MM.1S (cell line): Measurements from ENCODE around the gene DUS2.
A peak's percentile ranks its signal among the peaks of the same experiment; 100 is the strongest.
"Not testable (repeated sequence)": the region's sequence is repeated elsewhere in the genome, so short reads cannot be mapped to it uniquely, and the experiment has no call there.

Experiments
- DNase-seq: peaks from one replicate; pipeline ENCODE4 v3.0.0-alpha.2; 2015
- H2AFZ ChIP-seq: fragments of 300-600 bp; sonication (generic); 2 replicates; pipeline ENCODE4 v1.6.0; 2016; ENCODE audit warnings: antibody characterized with exemption, low read length
- H3F3A ChIP-seq: fragments of 300-600 bp; sonication (generic); 2 replicates; pipeline ENCODE4 v1.6.1; 2016; ENCODE audit warnings: mild to moderate bottlenecking, antibody characterized with exemption, low read length, moderate library complexity, mixed read lengths; ENCODE audit not compliant: insufficient read depth
- H3K27ac ChIP-seq: fragments of 300-600 bp; sonication (generic); 2 replicates; pipeline ENCODE4 v1.5.1; 2016; ENCODE audit warnings: mild to moderate bottlenecking, low read length
- H3K27me3 ChIP-seq: fragments of 300-600 bp; sonication (generic); replicated peaks from 2 replicates; pipeline ENCODE4 v1.6.0; 2016; ENCODE audit warnings: low read length; ENCODE audit not compliant: insufficient read depth
- H3K36me3 ChIP-seq: fragments of 300-600 bp; sonication (generic); replicated peaks from 2 replicates; pipeline ENCODE4 v1.6.1; 2016; ENCODE audit warnings: mild to moderate bottlenecking, low read length, mixed read lengths; ENCODE audit not compliant: insufficient read depth
- H3K4me1 ChIP-seq: fragments of 300-600 bp; sonication (generic); 2 replicates; pipeline ENCODE4 v1.6.1; 2016; ENCODE audit warnings: low read length, mixed read lengths
- H3K4me2 ChIP-seq: fragments of 300-600 bp; sonication (generic); 2 replicates; pipeline ENCODE4 v1.6.0; 2016; ENCODE audit warnings: low read depth, low read length
- H3K4me3 ChIP-seq: fragments of 300-600 bp; sonication (generic); 2 replicates; pipeline ENCODE4 v1.5.1; 2016; ENCODE audit warnings: low read length, mixed read lengths
- H3K79me2 ChIP-seq: fragments of 300-600 bp; sonication (generic); 2 replicates; pipeline ENCODE4 v1.6.1; 2016; ENCODE audit warnings: mixed run types, low read length, mixed read lengths
- H3K9ac ChIP-seq: fragments of 300-600 bp; sonication (generic); 2 replicates; pipeline ENCODE4 v1.6.1; 2016; ENCODE audit warnings: low read length, mixed read lengths
- H3K9me2 ChIP-seq: fragments of 300-600 bp; sonication (generic); replicated peaks from 2 replicates; pipeline ENCODE4 v1.6.1; 2016; ENCODE audit warnings: mild to moderate bottlenecking, low read length, mixed read lengths; ENCODE audit not compliant: insufficient read depth
- H3K9me3 ChIP-seq: fragments of 300-600 bp; sonication (generic); replicated peaks from 2 replicates; pipeline ENCODE4 v1.6.1; 2016; ENCODE audit warnings: mild to moderate bottlenecking, low read length, mixed read lengths; ENCODE audit not compliant: insufficient read depth
- H4K20me1 ChIP-seq: fragments of 300-600 bp; sonication (generic); 2 replicates; pipeline ENCODE4 v1.6.1; 2016; ENCODE audit warnings: mild to moderate bottlenecking, low read length, moderate library complexity, mixed read lengths; ENCODE audit not compliant: insufficient read depth
- EZH2 ChIP-seq: fragments of 300-600 bp; sonication (generic); optimal IDR thresholded peaks from 2 replicates; pipeline ENCODE3; 2017; ENCODE audit warnings: low read depth, mild to moderate bottlenecking, antibody characterized with exemption, low read length, mixed read lengths
- EZH2phosphoT487 ChIP-seq: fragments of 300-600 bp; sonication (generic); IDR thresholded peaks from 2 replicates; pipeline ENCODE4 v1.6.1; 2018; ENCODE audit warnings: antibody characterized with exemption, low read length
- TF ChIP-seq, protein P1 (sequence below): fragments of 300-600 bp; sonication (generic); IDR thresholded peaks from 2 replicates; pipeline ENCODE4 v1.5.1; 2016; ENCODE audit warnings: antibody characterized with exemption, low read length, mixed read lengths

Gene DUS2

GRCh38 chr16:68021490-68021889 is 1.6 kb upstream of the DUS2 start:
- Histone ChIP-seq H4K20me1 (no peaks in the 10 kb centered on the region), H3K4me2 (peak overlapping the region; percentile 89; the same call in 1 of the 2 replicates), H3K36me3 (no peaks in the 10 kb centered on the region), H3K9ac (no peak overlapping the region), H3K79me2 (peaks cover 41% of the 10 kb centered on the region), H3K4me3 (no peak overlapping the region; the same call in 1 of the 2 replicates), H3K27me3 (no peaks in the 10 kb centered on the region), H3K27ac (no peak overlapping the region), H3K9me2 (no peaks in the 10 kb centered on the region), H3K4me1 (0 out of 2 replicates have a peak, but pooled peaks cover 5% of the 10 kb centered on the region), H3K9me3 (no peaks in the 10 kb centered on the region), H3F3A (peaks cover 9% of the 10 kb centered on the region; the same call in 1 of the 2 replicates), H2AFZ (no peak overlapping the region)
- no peak for TF ChIP-seq EZH2
- TF ChIP-seq, protein P1, sequence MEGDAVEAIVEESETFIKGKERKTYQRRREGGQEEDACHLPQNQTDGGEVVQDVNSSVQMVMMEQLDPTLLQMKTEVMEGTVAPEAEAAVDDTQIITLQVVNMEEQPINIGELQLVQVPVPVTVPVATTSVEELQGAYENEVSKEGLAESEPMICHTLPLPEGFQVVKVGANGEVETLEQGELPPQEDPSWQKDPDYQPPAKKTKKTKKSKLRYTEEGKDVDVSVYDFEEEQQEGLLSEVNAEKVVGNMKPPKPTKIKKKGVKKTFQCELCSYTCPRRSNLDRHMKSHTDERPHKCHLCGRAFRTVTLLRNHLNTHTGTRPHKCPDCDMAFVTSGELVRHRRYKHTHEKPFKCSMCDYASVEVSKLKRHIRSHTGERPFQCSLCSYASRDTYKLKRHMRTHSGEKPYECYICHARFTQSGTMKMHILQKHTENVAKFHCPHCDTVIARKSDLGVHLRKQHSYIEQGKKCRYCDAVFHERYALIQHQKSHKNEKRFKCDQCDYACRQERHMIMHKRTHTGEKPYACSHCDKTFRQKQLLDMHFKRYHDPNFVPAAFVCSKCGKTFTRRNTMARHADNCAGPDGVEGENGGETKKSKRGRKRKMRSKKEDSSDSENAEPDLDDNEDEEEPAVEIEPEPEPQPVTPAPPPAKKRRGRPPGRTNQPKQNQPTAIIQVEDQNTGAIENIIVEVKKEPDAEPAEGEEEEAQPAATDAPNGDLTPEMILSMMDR: no peak
- TF ChIP-seq EZH2phosphoT487: no peak
- no peak for DNase-seq

DNA sequence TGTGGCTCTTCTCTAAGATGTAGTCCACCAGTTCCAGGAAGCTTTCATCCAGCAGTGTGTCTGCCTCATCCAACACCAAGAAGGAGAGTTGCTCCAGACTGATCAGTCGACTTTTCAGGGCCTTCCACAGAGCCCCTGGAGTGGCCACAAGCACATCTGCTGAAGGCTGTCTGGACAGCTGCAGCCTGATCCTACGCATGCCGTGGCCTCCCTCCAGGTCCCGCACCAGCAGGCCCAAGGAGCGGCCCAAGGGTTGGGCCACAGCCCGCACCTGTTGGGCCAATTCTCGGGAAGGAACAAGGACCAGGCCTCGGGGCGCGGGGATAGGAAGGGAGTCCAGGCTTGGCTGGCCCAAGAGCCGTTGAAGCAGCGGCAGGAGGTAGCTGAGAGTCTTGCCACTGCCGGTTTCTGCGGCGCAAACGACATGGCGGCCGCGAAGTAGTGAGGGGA is 781 bp upstream of the DUS2 start:
- Histone ChIP-seq H4K20me1 (no peaks in the 10 kb centered on the region), H3K36me3 (no peaks in the 10 kb centered on the region), H3K4me3 (peak overlapping the region; percentile 97), H3K27me3 (no peaks in the 10 kb centered on the region), H3K4me2 (peak overlapping the region; percentile 89), H3K9me3 (no peaks in the 10 kb centered on the region), H3K9me2 (no peaks in the 10 kb centered on the region), H3F3A (peaks cover 9% of the 10 kb centered on the region; the same call in 1 of the 2 replicates), H3K4me1 (0 out of 2 replicates have a peak, but pooled peaks cover 5% of the 10 kb centered on the region), H2AFZ (peak overlapping the region; percentile 97), H3K79me2 (peaks cover 41% of the 10 kb centered on the region), H3K27ac (peak overlapping the region; percentile 62; the same call in 1 of the 2 replicates), H3K9ac (peak overlapping the region; percentile 95)
- no peak for DNase-seq
- TF ChIP-seq, protein P1: no peak
- no peak for TF ChIP-seq EZH2

DNA sequence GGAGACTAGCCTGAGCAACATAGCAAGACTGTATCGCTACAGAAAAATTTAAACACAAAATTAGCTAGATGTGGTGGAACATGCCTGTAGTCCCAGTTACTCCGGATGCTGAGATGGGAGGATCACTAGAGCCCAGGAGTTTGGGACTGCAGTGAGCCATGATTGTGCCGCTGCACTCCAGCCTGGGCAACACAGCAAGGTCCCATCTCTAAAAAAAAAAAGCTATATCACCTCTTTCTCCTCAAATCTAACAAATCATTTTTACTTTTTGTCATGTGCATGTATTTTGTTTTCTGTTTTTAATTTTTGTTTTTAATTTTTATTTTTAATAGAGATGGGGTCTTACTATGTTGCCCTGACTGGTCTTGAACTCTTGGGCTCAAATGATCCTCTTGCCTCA is 5.9 kb downstream of the DUS2 start:
- H3K4me2 ChIP-seq: no peak overlapping the region
- no peaks in the 10 kb centered on the region for H3F3A ChIP-seq
- no peaks in the 10 kb centered on the region for H3K27me3 ChIP-seq
- peaks cover 14% of the 10 kb centered on the region for H3K79me2 ChIP-seq
- TF ChIP-seq EZH2phosphoT487 (no peak), EZH2 (no peak)
- TF ChIP-seq, protein P1: no peak
- no peak overlapping the region for H3K27ac ChIP-seq
- no peak for DNase-seq
- H3K9ac ChIP-seq: no peak overlapping the region
- H3K4me3 ChIP-seq: no peak overlapping the region
- H3K4me1 ChIP-seq: no peaks in the 10 kb centered on the region
- H3K36me3 ChIP-seq: no peaks in the 10 kb centered on the region
- no peak overlapping the region for H2AFZ ChIP-seq
- no peaks in the 10 kb centered on the region for H3K9me2 ChIP-seq
- no peaks in the 10 kb centered on the region for H4K20me1 ChIP-seq
- H3K9me3 ChIP-seq: no peaks in the 10 kb centered on the region

GRCh38 chr16:68030108-68030507 is 7.0 kb downstream of the DUS2 start:
- H3K79me2 ChIP-seq, H3K27ac ChIP-seq, H3K9me3 ChIP-seq, H3K4me3 ChIP-seq, H4K20me1 ChIP-seq, H3K4me1 ChIP-seq, H3K9ac ChIP-seq, H3K36me3 ChIP-seq, H3K27me3 ChIP-seq, DNase-seq, H3F3A ChIP-seq, H3K4me2 ChIP-seq, H2AFZ ChIP-seq, H3K9me2 ChIP-seq: not testable (repeated sequence)
